GM23248 (cell line): ENCODE measurements around the gene NUP93. TPM values are rescaled to one million over a fixed set of nuclear protein-coding genes. Genes with fewer than 3 reads are reported as not detected.
A peak's percentile ranks its signal among the peaks of the same experiment; 100 is the strongest.

Source experiments
- DNase-seq: peaks from one replicate; pipeline ENCODE4 v3.0.0-alpha.2; 2015
- H2AFZ ChIP-seq: fragments of 200-600 bp; sonication (generic); 2 replicates; pipeline ENCODE4 v1.6.1; 2016; ENCODE audit warnings: antibody characterized with exemption
- H3F3A ChIP-seq: fragments of 200-600 bp; sonication (generic); 2 replicates; pipeline ENCODE4 v1.6.1; 2016; ENCODE audit warnings: mild to moderate bottlenecking, antibody characterized with exemption, mixed run types; ENCODE audit not compliant: insufficient read depth
- H3K27ac ChIP-seq: fragments of 200-600 bp; sonication (generic); 2 replicates; pipeline ENCODE4 v1.5.1; 2016; ENCODE audit warnings: mild to moderate bottlenecking
- H3K27me3 ChIP-seq: fragments of 200-600 bp; sonication (generic); replicated peaks from 2 replicates; pipeline ENCODE4 v1.6.1; 2016; ENCODE audit warnings: mild to moderate bottlenecking; ENCODE audit not compliant: insufficient read depth
- H3K36me3 ChIP-seq: fragments of 200-600 bp; sonication (generic); 2 replicates; pipeline ENCODE4 v1.6.1; 2016; ENCODE audit warnings: low read depth, mild to moderate bottlenecking
- H3K4me1 ChIP-seq: fragments of 200-600 bp; sonication (generic); 2 replicates; pipeline ENCODE4 v1.6.1; 2016; ENCODE audit warnings: mild to moderate bottlenecking; ENCODE audit not compliant: insufficient read depth
- H3K4me2 ChIP-seq: fragments of 200-600 bp; sonication (generic); one replicate; pipeline ENCODE4 v1.6.1; 2016; ENCODE audit warnings: mild to moderate bottlenecking; ENCODE audit not compliant: unreplicated experiment
- H3K4me3 ChIP-seq: fragments of 200-600 bp; sonication (generic); 2 replicates; pipeline ENCODE4 v1.5.1; 2016; ENCODE audit warnings: mild to moderate bottlenecking
- H3K79me2 ChIP-seq: fragments of 200-600 bp; sonication (generic); 2 replicates; pipeline ENCODE4 v1.6.1; 2016; ENCODE audit warnings: mild to moderate bottlenecking; ENCODE audit not compliant: insufficient read depth
- H3K9ac ChIP-seq: fragments of 200-600 bp; sonication (generic); 2 replicates; pipeline ENCODE4 v1.6.1; 2016; ENCODE audit warnings: mild to moderate bottlenecking
- H3K9me2 ChIP-seq: fragments of 200-600 bp; sonication (generic); 2 replicates; pipeline ENCODE4 v1.6.1; 2016; ENCODE audit warnings: mixed run types, mild to moderate bottlenecking, moderate library complexity; ENCODE audit not compliant: insufficient read depth
- H3K9me3 ChIP-seq: fragments of 200-600 bp; sonication (generic); one replicate; pipeline ENCODE4 v1.6.1; 2017; ENCODE audit warnings: low read depth
- H4K20me1 ChIP-seq: fragments of 200-600 bp; sonication (generic); 2 replicates; pipeline ENCODE4 v1.6.0; 2016; ENCODE audit not compliant: insufficient read depth
- EZH2 ChIP-seq: fragments of 200-600 bp; sonication (generic); IDR thresholded peaks from 2 replicates; pipeline ENCODE4 v1.6.1; 2018; ENCODE audit warnings: antibody characterized with exemption, mild to moderate bottlenecking; ENCODE audit not compliant: insufficient read depth, poor library complexity, severe bottlenecking
- EZH2phosphoT487 ChIP-seq: fragments of 200-600 bp; sonication (generic); IDR thresholded peaks from 2 replicates; pipeline ENCODE4 v1.6.1; 2018; ENCODE audit warnings: antibody characterized with exemption, moderate library complexity, mild to moderate bottlenecking, low read depth; ENCODE audit not compliant: insufficient read depth
- WGBS, 2 experiments: methylation state at CpG; one replicate each; pipeline ENCODE4 v1.1.6; 2015 to 2017; ENCODE audit warnings: low lambda C conversion rate in 2 of 2, low coverage in 1 of 2; ENCODE audit errors: missing lambda C conversion rate in 2 of 2; 5-methylcytosine and 5-hydroxymethylcytosine counted together
- in situ Hi-C: fragments of 300-500 bp; cut with MboI; formaldehyde crosslinking; loops from 2 replicates; pipeline ENCODE4 v1.15.0; 2020
- polyA plus RNA-seq: library from polyadenylated mRNA; unstranded; fragments of >200 nt; fragmentation: Nextera tagmentation; extraction: Ambion mirVana; gene quantifications from 2 replicates; pipeline ENCODE4 v1.2.1, GENCODE V29; 2016
- total RNA-seq: library from RNA; depleted of rRNA; stranded (reverse); fragments of >200 nt; shearing (Covaris generic); gene quantifications from 2 replicates; pipeline ENCODE4 v1.2.3, GENCODE V29; 2014

Gene NUP93
- total and polyA plus RNA-seq, 2 experiments from 2014 or later = 47.1 to 51.2 TPM

DNA sequence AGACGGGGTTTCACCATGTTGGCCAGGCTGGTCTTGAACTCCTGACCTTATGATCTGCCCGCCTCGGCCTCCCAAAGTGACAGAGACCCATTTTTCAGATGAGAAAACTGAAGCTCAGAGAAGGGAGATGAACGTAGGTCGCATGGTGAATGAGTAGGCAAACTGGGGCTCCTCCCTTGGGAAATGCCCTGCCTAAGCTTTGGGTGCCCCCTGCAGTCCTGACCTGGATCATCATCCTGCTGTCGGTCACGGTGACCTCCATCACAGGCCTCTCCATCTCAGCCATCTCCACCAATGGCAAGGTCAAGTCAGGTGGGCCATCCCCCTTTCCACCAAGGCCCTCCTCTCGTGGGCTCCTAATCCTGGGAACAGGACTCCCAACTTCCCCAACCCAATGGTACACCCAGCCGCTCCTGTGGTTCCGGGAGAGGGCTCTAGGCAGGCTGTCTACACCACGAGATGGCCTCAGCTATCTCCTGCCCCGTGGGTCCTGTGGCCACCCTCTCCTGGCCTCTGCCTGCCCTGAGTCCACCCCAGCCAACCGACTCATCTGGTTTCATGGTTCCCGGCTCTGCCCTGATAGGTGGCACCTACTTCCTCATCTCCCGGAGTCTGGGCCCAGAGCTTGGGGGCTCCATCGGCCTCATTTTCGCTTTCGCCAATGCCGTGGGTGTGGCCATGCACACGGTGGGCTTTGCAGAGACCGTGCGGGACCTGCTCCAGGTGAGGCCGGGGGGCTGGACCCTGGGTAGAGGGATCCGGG is 139.8 kb downstream of the NUP93 start:
- H3F3A ChIP-seq = no peaks in the 10 kb centered on the region
- no peak overlapping the region for H3K27ac ChIP-seq
- 90 to 92% methylated on average over 23 to 24 of the region's 24 CpGs for WGBS, 2 experiments
- no peak for TF ChIP-seq EZH2
- TF ChIP-seq EZH2phosphoT487 = no peak
- H3K9ac ChIP-seq = no peak overlapping the region
- no peaks in the 10 kb centered on the region for H3K27me3 ChIP-seq
- no peak overlapping the region for H2AFZ ChIP-seq
- no peaks in the 10 kb centered on the region for H3K36me3 ChIP-seq
- H3K4me1 ChIP-seq = 0 out of 2 replicates have a peak, but pooled peaks cover 4% of the 10 kb centered on the region
- no peaks in the 10 kb centered on the region for H3K79me2 ChIP-seq
- H3K4me2 ChIP-seq = no peak overlapping the region
- no peaks in the 10 kb centered on the region for H3K9me3 ChIP-seq
- no peaks in the 10 kb centered on the region for H3K9me2 ChIP-seq
- in situ Hi-C loops = loop anchor here (10.0 kb wide), 2 partner anchors 85 to 165 kb away; no protein-coding TSS in a partner anchor
- peak; percentile 48 for DNase-seq
- H4K20me1 ChIP-seq = no peaks in the 10 kb centered on the region
- H3K4me3 ChIP-seq = no peak overlapping the region

GRCh38 chr16:56870276-56870888 is 140.5 kb downstream of the NUP93 start:
- no peak overlapping the region for H3K27ac ChIP-seq
- no peak for DNase-seq
- H3K9me2 ChIP-seq = no peaks in the 10 kb centered on the region
- WGBS, 2 experiments = 93% methylated on average over 11 to 14 of the region's 14 CpGs
- 0 out of 2 replicates have a peak, but pooled peaks cover 4% of the 10 kb centered on the region for H3K4me1 ChIP-seq
- no peaks in the 10 kb centered on the region for H4K20me1 ChIP-seq
- H3K9ac ChIP-seq = no peak overlapping the region
- TF ChIP-seq EZH2phosphoT487 = no peak
- TF ChIP-seq EZH2 = no peak
- in situ Hi-C loops = no loop called here
- no peak overlapping the region for H3K4me2 ChIP-seq
- no peaks in the 10 kb centered on the region for H3K79me2 ChIP-seq
- H3K9me3 ChIP-seq = no peaks in the 10 kb centered on the region
- H3K27me3 ChIP-seq = no peaks in the 10 kb centered on the region
- no peaks in the 10 kb centered on the region for H3F3A ChIP-seq
- H3K4me3 ChIP-seq = no peak overlapping the region
- H2AFZ ChIP-seq = no peak overlapping the region
- no peaks in the 10 kb centered on the region for H3K36me3 ChIP-seq

DNA sequence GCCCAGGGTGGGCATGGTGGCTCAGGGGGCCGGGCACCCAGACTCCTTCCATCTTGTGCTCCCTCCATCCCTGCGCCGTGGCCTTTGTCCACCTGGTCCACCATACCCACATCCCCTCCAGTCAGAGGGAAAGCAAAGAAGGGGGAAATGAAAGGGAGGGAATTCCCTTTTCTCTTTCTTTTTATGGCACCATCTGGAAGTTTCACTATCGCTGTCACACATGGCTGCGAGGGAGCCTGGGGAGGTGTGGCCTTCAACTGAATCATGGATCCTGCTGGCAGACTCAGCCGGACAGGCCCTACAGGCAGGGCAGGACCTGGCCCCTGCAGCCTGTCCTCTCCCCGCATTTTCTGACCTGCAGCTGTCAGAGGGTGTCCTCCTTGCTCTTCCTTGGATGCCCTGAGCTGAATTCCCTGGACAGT is 141.3 kb downstream of the NUP93 start:
- no peaks in the 10 kb centered on the region for H3K79me2 ChIP-seq
- H3K9me3 ChIP-seq = no peaks in the 10 kb centered on the region
- H2AFZ ChIP-seq = peak overlapping the region; percentile 33; the same call in 1 of the 2 replicates
- H4K20me1 ChIP-seq = no peaks in the 10 kb centered on the region
- H3K36me3 ChIP-seq = no peaks in the 10 kb centered on the region
- TF ChIP-seq EZH2 (no peak), EZH2phosphoT487 (no peak)
- H3K27ac ChIP-seq = no peak overlapping the region
- no peak overlapping the region for H3K4me3 ChIP-seq
- no peaks in the 10 kb centered on the region for H3F3A ChIP-seq
- H3K27me3 ChIP-seq = no peaks in the 10 kb centered on the region
- no peaks in the 10 kb centered on the region for H3K9me2 ChIP-seq
- 45 to 57% methylated on average over 7 of the region's 7 CpGs for WGBS, 2 experiments
- H3K4me1 ChIP-seq = 0 out of 2 replicates have a peak, but pooled peaks cover 4% of the 10 kb centered on the region
- 0 out of 2 replicates have a peak overlapping the region, but pooled peaks have one; percentile 17 for H3K9ac ChIP-seq
- DNase-seq = peak; percentile 87
- in situ Hi-C loops = no loop called here
- H3K4me2 ChIP-seq = peak overlapping the region; percentile 8

DNA sequence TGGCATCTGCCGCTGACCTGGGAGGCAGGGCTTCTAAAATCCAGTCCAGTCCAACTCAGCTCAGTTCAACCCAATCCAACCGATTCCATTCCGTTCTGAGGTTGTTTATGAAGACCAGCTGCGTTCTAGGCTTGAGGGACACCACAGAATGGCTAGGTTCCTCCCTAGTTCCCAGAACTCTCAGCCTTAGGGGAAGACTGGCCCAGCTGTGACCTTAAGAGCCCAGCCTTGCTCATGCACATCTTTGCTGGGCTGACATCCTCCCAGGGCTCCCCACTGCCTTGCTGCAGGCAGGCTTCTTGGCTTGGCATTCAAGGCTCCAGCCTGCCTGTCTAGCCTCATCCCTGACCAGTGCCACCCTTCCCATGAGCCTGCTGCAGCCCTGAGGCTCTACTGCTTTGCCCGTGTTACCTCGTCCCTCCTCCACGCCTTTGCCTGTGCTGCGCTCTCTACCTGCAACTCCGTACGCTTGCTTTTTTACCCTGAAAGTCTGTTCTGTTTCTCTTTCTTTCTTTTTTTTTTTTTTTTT is 143.0 kb downstream of the NUP93 start:
- Histone ChIP-seq H3K36me3 (no peaks in the 10 kb centered on the region), H2AFZ (no peak overlapping the region), H3K27me3 (no peaks in the 10 kb centered on the region), H3K9me3 (no peaks in the 10 kb centered on the region), H3K79me2 (no peaks in the 10 kb centered on the region), H3K9me2 (no peaks in the 10 kb centered on the region), H4K20me1 (no peaks in the 10 kb centered on the region), H3F3A (no peaks in the 10 kb centered on the region), H3K4me1 (0 out of 2 replicates have a peak, but pooled peaks cover 4% of the 10 kb centered on the region), H3K27ac (no peak overlapping the region), H3K9ac (no peak overlapping the region), H3K4me2 (no peak overlapping the region), H3K4me3 (no peak overlapping the region)
- in situ Hi-C loops = no loop called here
- peak; percentile 9 for DNase-seq
- 91 to 93% methylated on average over 10 of the region's 10 CpGs for WGBS, 2 experiments
- TF ChIP-seq EZH2 (no peak), EZH2phosphoT487 (no peak)
